Suppressor macrophage treated with lipopolysaccharide for 1 hour (primary cell): Measurements from ENCODE around the gene KRI1.
A peak's percentile ranks its signal among the peaks of the same experiment; 100 is the strongest.

ENCODE experiments used
- DNase-seq, 3 donors: peaks; one replicate each; pipeline ENCODE4 v3.0.0-alpha.2; 2020 to 2022

Gene KRI1

DNA sequence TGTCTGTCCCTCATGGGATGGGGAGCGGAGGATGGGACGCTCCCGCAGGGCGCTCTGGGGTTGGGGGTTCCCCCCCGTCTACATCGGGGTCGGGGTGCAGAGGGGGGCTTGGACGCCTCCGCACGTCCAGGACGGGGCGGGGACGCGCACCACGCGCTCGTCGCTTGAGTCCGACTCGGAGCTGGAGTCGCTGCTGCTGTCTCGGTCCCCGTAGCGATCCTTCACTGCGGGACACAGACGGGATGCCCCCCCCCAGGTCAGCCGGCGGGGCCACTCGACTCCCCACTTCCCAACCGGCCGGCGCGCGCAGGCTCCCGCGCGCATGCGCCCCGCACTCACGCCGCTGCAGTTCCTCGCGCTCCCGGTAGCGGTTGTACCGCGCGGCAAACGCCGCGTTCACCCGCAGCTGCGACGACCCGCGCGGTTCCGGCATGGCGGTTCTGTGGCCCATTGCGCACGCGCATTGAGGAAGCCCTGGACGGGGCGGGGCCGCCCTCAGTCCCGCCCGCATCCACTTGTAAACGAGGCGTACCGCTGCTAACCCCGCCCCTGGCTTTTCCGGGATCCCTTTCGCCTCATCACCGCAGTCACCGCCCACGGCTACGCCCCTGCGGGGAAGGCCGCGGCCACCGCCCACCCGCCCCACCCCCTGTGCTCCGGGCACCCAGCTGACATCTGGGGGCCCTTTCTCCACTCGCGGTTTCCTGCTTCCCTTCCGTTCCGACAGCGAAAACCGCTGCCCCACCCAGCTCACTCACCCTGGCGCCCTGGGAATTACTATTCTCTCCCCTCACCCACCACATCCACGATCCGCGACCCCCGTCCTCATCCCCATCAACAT, at the start of gene KRI1:
TSS of gene KRI1 (minus strand) at position 444 of the 841 bp plus-strand sequence. CDS start at position 433, 11 bp downstream.
- peak; percentile 99 to 100 (median 100) for DNase-seq

DNA sequence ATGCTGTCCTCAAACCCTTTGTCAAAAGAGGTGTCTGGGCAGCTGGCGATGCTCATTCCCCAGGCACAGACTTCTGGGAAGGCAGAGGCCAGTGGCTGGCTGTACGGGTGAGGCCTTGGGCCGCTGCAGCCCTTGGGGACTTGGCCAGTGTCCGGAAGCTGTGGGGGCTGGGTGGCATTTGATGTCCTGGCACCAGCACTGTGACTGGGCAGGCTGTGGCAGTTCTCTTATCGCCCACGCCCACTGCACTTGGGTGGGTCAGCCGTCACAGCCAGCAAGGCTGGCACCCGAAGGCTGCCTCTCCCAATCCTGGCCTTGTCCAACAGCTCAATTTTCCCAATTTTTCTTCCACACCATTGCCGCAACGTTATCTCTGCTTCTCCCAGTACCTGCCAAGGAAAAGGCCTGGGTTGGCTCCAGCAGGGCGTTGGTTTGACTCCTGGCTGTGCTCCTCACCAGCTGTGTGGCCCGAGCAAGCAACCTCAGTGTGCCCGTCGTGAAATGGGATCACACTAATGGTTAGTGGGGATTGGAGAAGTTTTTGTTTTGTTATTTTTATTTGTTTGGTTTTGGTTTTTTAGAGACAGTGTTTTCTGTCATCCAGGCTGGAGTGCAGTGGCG, 46.8 kb upstream of the KRI1 start:
- DNase-seq: no peak

GRCh38 chr19:10611907-10612306, 46.1 kb upstream of the KRI1 start:
- no peak for DNase-seq

DNA sequence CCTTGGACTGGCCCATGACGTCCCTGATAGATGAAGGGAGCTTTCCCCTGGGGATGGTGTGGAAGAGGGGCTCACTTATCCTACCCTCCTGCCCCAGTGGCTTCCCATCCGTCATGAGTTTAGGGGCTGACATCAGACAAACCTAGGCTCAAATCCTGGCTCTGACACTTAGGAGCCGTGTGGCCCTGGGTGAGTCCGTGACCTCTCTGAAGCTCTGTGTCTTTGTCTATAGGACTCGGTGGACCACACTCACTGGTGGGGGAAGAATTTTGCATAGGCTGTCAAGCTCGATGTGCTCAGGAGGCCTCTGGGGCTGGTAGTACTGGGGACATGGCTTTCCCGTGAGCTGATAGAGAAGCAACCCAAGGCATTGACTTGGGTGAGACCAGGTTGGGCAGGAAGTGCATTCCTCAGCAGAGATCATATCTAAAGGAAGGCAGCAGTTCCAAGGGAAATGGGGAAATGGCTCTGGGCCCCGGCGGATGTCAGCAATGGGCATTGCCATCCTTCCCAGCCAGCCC, 38.7 kb upstream of the KRI1 start:
- DNase-seq: peak in 1 of 3 donors; percentile 33

DNA sequence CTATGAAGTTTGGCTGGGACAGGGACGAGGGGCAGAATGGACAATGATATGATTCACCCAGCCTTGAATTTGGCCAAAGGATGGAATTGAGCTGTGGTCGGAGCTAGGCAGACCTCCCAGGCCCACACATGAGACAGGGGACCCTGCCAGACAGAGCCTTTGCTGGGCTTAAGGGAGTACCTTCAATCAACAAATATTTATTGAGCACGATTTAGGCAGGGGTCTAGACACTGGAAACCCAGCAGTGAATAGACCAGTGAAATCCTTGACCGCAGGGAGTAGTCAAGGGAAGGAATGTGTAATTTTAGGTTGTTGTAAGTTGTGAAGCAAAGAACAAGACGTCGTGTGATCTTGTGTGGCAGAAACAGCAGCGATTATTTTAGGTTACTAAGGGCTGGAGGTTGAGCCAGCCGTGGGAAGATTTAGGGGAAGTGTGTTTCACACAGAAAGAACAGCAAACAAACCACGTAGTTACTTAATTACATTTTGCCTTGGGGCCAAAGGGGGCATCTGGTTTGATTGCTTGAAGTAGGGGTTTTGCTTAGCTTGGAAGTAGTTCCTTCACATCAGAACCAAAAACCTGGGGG, 38.2 kb upstream of the KRI1 start:
- DNase-seq: peak; percentile 79 to 87 (median 83)

- peak in 1 of 3 donors; percentile 13 for DNase-seq
Measured at GRCh38 chr19:10603084-10603872, 37.5 kb upstream of the KRI1 start.

DNA sequence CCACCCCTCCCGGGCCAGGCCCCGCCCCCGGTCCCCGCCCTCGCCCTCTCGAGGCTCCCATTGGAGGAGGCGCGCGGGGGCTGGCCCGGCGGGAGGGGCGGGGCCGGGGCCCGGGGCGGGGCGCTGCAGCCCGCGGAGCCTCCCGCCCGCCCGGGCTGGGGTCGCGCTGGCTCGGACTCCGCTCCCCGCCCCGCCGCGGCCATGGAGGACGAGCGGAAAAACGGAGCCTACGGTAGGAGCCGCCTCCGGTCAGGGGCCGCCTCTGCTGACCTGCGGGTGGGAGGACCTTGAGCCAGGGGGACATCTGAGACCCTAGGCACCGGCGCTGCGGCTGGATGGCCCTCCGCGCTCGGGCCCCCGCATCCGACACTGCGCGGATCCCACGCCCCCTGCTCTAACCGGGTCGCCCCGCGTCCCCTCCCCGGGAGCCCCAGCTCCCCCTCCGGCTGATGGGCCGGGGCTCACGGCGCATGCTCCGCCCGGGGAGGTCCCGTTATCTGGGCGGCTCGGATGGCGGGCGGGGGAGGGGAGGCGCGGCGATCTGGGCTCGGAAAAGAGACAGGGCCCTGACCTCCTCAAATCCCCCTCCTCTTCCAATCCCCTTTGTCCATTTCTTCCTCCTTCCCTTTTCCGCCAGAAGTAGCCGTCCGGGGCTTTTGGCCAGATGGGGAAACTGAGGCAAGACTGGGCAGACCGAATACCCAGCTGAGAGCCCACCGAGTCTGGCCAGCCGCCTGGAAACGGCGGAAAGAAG, 36.7 kb upstream of the KRI1 start:
- peak; percentile 80 to 97 (median 92) for DNase-seq

- DNase-seq: no peak
Measured at GRCh38 chr19:10601999-10602329, 36.2 kb upstream of the KRI1 start.

- DNase-seq: no peak
Measured at GRCh38 chr19:10600149-10600548, 34.3 kb upstream of the KRI1 start.

GRCh38 chr19:10593820-10594637, 28.2 kb upstream of the KRI1 start:
- DNase-seq: peak in 2 of 3 donors; percentile 35 to 38

DNA sequence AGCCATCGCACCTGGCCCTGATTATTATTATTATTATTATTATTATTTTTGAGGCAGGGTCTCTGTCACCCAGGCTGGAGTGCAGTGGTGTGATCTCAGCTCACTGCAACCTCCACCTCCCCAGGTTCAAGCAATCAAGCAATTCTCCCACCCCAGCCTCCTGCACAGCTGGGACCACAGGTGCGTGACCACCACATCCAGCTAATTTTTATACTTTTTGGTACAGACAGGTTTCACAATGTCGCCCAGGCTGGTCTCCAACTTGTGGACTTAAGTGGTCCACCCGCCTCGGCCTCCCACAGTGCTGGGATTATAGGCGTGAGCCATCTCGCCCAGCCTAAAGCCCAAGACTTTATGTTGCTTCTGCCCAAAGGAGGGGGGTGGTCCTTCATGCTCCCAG, 27.3 kb upstream of the KRI1 start:
- no peak for DNase-seq

DNA sequence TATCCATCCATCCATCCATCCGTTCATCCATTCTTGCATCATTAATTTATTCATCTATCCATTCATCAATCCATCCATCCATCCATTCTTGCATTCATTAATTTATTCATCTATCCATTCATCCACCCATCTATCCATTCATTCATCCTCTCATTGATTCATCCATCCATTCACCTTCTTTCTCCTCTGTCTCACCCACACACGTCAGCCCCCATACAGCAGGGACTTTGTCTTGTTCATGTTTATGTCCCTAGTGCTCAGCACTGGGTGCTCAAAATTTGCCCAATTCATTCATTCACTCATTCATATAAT, 22.0 kb upstream of the KRI1 start:
- no peak for DNase-seq

DNA sequence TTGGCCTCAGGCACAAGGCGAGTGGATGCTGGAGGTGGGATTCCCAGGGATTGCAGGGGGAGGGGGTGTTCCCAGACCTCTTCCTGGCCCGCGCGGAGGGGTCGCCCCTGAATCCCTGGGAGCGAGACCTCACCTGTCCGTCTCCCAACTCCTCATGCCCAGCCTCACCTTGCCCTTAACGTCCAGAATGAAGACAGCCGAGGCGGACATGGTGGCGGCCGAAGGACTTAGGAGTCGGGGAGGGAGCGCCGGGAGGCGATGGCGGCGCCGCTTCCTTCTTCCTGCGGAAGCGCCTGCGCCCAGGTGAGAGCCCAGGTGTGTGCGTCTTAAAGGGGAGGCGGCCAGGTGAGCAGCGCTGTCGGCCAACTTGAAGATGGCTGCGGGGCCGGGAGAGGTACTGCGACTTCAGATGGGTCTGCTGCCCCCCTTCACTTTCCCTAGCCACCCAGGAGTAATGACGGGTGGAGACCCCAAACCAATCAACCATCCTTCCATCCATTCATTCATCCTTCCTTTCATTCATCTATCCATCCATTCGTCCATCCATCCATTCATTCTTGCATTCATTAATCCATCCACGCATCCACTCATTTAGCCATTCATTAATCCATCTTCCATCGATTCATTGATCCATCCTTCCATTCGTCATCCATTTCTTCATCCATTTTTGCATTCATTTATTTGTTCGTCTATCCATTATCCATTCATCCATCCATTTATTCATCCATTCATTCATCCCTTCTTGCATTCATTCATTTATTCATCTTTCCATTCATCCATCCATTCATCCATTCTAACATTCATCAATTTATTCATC, 21.4 kb upstream of the KRI1 start, which contains the start of gene AP1M2:
TSS of gene AP1M2 (minus strand) at position 291 of the 817 bp plus-strand sequence. CDS start at position 210, 81 bp downstream.
- no peak for DNase-seq

DNA sequence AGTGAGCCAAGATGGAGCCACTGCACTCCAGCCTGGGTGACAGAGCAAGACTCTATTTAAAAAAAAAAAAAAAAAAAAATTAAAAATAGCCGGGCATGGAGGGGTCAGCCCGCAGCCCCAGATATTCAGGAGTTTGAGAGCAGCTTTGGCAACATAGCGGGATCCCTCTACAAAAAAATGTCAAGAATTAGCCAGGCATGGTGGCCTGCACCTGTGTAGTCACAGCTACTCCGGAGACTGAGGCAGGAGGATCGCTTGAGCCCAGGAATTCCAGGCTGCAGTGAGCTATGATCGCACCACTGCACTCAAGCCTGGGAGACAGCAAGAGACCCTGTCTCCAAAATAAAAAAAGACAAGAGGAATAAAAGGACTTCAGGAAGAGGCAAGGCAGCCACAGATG, 20.6 kb upstream of the KRI1 start:
- DNase-seq: no peak

- DNase-seq: no peak
Measured at GRCh38 chr19:10583036-10583776, 17.4 kb upstream of the KRI1 start.

DNA sequence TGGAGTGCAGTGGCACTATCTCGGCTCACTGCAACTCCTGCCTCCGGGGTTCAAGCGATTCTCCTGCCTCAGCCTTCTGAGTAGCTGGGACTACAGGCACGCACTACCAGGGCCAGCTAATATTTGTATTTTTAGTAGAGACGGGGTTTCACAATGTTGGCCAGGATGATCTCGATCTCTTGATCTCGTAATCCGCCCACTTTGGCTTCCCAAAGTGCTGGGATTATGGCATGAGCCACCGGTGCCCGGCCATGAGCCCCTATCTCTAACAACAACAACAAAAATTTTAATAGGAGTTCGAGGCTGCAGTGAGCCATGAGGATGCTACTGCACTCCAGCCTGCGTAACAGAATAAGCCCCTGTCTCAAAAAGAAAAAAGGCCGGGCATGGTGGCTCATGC, 16.3 kb upstream of the KRI1 start:
- DNase-seq: peak; percentile 26 to 42 (median 26)

DNA sequence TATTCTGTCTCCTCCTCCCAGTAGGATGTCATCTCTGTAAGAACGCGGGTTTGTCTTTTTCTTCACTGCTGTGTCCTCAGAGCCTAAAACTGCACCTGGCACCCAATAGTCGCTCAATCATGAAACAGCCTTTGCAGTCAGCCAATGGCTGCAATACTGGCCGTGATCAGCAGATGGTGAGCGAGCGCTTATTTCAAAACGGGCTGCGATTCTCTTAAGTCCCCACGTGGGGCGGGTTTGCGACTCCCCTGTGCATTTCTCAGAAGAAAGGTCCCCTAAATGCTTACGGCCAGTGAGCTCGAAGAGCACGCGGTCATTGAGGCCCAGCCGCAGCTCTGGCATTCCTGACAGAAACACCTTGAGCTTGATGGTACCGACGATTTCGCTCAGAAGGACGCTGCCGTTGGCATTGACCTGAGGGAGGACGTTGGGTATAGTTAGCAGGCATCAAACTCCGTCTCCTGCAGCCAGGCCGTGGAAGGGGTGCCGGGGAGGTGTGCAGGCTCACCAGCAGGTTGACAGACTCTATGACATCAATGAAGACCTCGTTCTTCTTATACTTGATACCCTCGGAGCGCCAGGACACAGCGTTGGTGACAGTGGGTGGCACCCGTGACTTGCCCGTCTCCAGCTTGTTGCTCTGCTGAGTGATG, 15.3 kb upstream of the KRI1 start:
- peak; percentile 94 to 96 (median 96) for DNase-seq

- no peak for DNase-seq
Measured at GRCh38 chr19:10577951-10578350, 12.1 kb upstream of the KRI1 start.
